IPS-18c (cell line): ENCODE data around the gene INPP4B.

Experiments
- H3K4me3 ChIP-seq: 2 replicates; pipeline ENCODE4 v1.7.0; 2013; ENCODE audit warnings: low read depth, mild to moderate bottlenecking, low read length, moderate library complexity; ENCODE audit not compliant: insufficient read depth
- H3K9me3 ChIP-seq: one replicate; pipeline ENCODE4 v1.6.1; 2013; ENCODE audit warnings: mild to moderate bottlenecking, low read length, moderate library complexity; ENCODE audit not compliant: control insufficient read depth, insufficient read depth

INPP4B gene

GRCh38 chr4:142376204-142376603, 469.9 kb downstream of the INPP4B start:
- no peak overlapping the region for H3K4me3 ChIP-seq
- H3K9me3 ChIP-seq, result no peaks in the 10 kb centered on the region

GRCh38 chr4:142373610-142374009, 472.5 kb downstream of the INPP4B start:
- H3K9me3 ChIP-seq, result no peaks in the 10 kb centered on the region

GRCh38 chr4:142372530-142373260, 473.4 kb downstream of the INPP4B start:
- no peak overlapping the region for H3K4me3 ChIP-seq
- H3K9me3 ChIP-seq, result no peaks in the 10 kb centered on the region

More at GRCh38 chr4:142373610-142374009, 472.5 kb downstream of the INPP4B start:
- no peak overlapping the region for H3K4me3 ChIP-seq

GRCh38 chr4:142369141-142369540, 477.0 kb downstream of the INPP4B start:
- H3K4me3 ChIP-seq, result no peak overlapping the region

GRCh38 chr4:142367418-142368180, 478.5 kb downstream of the INPP4B start:
- Histone ChIP-seq H3K9me3 (no peaks in the 10 kb centered on the region), H3K4me3 (no peak overlapping the region)

More at GRCh38 chr4:142369141-142369540, 477.0 kb downstream of the INPP4B start:
- no peaks in the 10 kb centered on the region for H3K9me3 ChIP-seq

GRCh38 chr4:142366769-142367181, 479.3 kb downstream of the INPP4B start:
- no peak overlapping the region for H3K4me3 ChIP-seq
- H3K9me3 ChIP-seq, result no peaks in the 10 kb centered on the region

- H3K4me3 ChIP-seq, result no peak overlapping the region
- no peaks in the 10 kb centered on the region for H3K9me3 ChIP-seq
Measured at GRCh38 chr4:142365391-142365790, 480.7 kb downstream of the INPP4B start.

- no peaks in the 10 kb centered on the region for H3K9me3 ChIP-seq
- no peak overlapping the region for H3K4me3 ChIP-seq
Measured at GRCh38 chr4:142363686-142364085, 482.4 kb downstream of the INPP4B start.

- no peaks in the 10 kb centered on the region for H3K9me3 ChIP-seq
- H3K4me3 ChIP-seq, result no peak overlapping the region
Measured at GRCh38 chr4:142361981-142362380, 484.1 kb downstream of the INPP4B start.

- Histone ChIP-seq H3K4me3 (no peak overlapping the region), H3K9me3 (no peaks in the 10 kb centered on the region)
Measured at GRCh38 chr4:142360657-142361056, 485.4 kb downstream of the INPP4B start.

GRCh38 chr4:142358656-142359055, 487.4 kb downstream of the INPP4B start:
- Histone ChIP-seq H3K9me3 (no peaks in the 10 kb centered on the region), H3K4me3 (no peak overlapping the region)

GRCh38 chr4:142356801-142357200, 489.3 kb downstream of the INPP4B start:
- H3K4me3 ChIP-seq, result no peak overlapping the region
- no peaks in the 10 kb centered on the region for H3K9me3 ChIP-seq

GRCh38 chr4:142356118-142356759, 489.9 kb downstream of the INPP4B start:
- Histone ChIP-seq H3K9me3 (no peaks in the 10 kb centered on the region), H3K4me3 (no peak overlapping the region)

GRCh38 chr4:142355421-142355930, 490.6 kb downstream of the INPP4B start:
- H3K4me3 ChIP-seq, result no peak overlapping the region
- H3K9me3 ChIP-seq, result no peaks in the 10 kb centered on the region

- Histone ChIP-seq H3K9me3 (no peaks in the 10 kb centered on the region), H3K4me3 (no peak overlapping the region)
Measured at GRCh38 chr4:142354794-142355420, 491.2 kb downstream of the INPP4B start.

- Histone ChIP-seq H3K9me3 (no peaks in the 10 kb centered on the region), H3K4me3 (no peak overlapping the region)
Measured at GRCh38 chr4:142354041-142354440, 492.1 kb downstream of the INPP4B start.

GRCh38 chr4:142353149-142353738, 492.9 kb downstream of the INPP4B start:
- H3K4me3 ChIP-seq, result no peak overlapping the region
- no peaks in the 10 kb centered on the region for H3K9me3 ChIP-seq
